Stimulated activated CD4-positive, alpha-beta T cell treated with anti-CD3 and anti-CD28 coated beads, Interleukin-2, amount 100 ng/mL, for 4 hours (primary cell): ENCODE results near the gene CEBPZOS.

Experiments used
- DNase-seq: peaks from one replicate; pipeline ENCODE4 v3.0.0-alpha.2; 2020; ENCODE audit warnings: low read depth

Gene CEBPZOS

DNA sequence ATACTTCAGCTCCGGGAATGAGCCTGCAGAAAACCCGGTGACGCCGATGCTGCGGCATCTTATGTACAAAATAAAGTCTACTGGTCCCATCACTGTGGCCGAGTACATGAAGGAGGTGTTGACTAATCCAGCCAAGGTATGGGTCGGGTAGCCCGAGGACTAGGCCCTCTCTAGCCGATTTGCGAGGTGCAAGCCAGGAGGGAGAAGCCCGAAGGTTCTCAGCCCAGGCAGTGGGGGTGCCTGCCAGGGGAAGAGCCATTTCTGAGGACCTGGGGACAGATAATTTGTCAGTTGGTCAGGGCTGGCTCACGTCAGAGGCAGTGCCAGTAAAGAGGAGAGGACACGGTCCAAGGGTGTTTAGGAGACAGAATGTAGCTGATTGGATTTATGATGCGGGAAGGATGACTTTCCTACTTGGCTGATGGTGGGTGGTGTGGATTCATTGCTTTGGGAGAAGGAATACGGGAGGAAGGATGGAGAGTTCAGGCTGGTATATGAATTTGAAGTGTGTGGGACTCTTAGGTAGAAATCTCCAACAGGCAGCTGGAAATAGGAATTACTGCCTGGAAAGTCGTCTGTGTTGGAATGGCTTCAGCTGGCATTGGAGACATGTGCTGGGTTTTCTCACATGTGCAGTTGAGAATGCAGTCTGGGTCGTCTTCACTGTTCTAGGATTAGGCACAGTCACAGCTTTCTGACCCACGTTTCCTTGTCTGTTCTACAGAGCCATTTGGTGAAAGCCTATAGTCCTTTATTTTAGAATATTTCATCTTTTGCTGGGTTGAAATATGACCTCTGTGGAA is 36.0 kb downstream of the CEBPZOS start:
- DNase-seq, result no peak

DNA sequence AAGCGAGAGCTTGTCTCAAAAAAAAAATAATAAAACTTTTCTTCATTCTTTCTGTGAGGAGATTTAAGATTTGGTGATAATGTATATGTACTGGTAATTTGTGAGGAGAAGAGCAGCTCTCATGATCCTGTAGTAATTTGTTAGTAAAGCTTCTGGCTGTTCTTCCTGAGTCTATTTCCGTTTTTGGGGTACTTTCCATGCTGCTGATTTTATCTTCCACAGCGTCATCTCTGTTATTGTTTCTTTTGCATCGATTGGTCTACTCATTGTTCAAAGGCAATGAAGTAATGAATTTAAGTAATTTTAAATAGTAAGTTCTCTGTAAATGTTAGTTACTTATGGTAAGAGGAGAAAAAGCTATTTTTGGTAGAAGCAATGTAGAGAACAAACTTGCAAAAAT is 47.1 kb downstream of the CEBPZOS start:
- no peak for DNase-seq

DNA sequence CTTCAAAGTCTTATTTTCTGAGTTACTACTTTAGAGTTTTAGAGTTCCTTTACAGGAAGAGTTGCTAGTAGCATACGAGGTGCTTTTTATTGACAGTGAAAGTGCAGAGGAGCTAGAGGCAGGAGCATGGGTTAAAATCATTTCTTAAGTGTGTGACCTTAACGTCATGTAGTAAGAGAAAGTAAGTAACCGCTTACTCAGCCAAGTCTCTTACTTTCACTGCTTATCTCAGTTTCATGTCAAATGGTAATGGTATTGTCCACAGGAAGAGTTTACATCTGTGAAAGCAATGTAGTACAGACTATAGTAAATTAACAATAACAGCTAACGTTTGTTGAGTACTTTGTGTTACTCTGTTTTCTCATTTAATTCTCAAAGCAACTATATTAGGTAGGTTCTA is 47.7 kb downstream of the CEBPZOS start:
- no peak for DNase-seq

DNA sequence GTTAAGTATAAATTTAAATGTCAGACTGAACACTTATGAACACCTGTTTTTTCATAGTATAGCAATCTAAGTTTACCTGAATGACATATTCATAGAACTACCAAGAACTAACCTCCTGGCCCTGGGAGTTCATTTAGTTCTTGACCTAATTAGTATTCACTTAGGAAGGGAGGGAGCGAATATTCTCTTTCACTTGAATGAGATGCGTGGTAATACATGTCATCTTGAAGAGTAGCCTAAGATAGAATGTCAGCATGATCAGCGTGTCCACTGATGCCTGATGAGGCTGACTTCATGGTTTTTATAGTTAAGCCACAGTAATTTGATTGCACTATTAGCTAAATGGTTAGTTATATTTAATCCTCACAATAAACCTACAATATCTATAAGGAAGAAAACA is 48.5 kb downstream of the CEBPZOS start:
- DNase-seq, result no peak

DNA sequence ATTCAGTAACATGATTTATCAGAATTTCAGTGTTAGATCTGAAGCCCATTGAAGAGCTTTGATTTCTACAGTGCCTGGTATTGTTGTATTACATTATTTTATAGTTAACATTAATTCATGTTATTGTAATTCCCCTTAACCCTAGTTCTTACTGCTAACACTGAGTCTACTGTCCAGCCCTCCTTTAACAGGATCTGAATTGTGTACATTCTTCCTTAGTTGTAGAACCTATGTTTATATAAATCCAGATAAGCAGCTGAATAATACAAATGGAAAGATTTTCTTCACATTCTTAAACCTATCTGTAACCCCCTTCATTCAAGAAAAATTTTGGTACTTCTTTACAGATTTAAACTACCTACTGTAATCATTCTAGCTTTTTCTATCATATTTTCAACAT is 49.9 kb downstream of the CEBPZOS start:
- DNase-seq, result no peak

DNA sequence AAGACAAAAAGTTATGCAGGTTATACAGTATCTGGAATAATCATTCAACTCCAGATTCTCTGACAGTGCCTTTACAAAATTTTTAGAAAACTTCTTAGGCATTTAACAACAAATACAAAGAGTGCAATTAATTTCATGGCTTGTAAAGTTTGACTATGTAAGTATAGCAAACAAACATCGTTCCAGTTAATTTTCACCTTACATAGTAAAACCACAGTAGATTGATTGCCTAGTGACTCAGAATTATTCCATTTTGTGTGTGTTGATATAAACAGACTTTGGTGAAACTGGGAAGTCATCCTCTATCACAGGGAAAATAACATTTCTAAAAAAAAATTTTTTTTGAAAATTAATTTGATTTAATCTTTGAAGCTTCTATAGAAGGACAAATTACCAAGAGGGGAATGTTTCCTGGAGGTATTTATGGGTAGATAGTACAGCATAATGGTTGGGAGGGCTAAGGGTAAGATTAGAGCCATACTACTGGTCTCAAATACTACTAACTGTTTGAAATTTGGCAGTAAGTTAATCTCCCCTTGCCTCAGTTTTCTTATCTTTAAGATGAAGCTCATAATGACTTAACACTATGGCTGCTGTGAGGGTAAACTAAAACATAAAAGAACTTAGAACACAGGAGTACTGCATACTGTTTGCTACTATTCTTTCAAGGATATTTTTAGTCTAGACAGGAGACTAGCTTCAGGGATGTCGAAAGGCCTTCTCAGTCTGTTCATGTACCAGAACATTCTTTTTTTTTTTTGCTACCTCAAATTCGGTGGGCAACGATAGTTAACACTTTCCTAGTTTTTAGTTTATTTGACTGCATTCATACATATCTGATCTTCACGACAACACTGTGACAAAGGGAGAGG is 54.8 kb downstream of the CEBPZOS start:
- DNase-seq, result no peak
